ENCODE measurements around the gene ONECUT2.

Gene ONECUT2

GRCh38 chr18:57533006-57533867 is 98.1 kb downstream of the ONECUT2 start:
- peak; percentile 12 for DNase-seq
- in situ Hi-C loops (cut with HindIII; ENCODE audit: low pct_ligation_motif_present, low sequenced_read_pairs), result no loop called here
- TF ChIP-seq CTCF (IDR thresholded peaks at IDR 0.05; ENCODE audit: low read depth, low read length, missing control alignments), result no peak
- H3K27ac ChIP-seq, result no peak overlapping the region
- no peak overlapping the region for H3K4me3 ChIP-seq (ENCODE audit: low read depth, low read length)
- H3K27me3 ChIP-seq (replicated peaks), result no peaks in the 10 kb centered on the region
- H3K36me3 ChIP-seq (replicated peaks), result no peaks in the 10 kb centered on the region

- Histone ChIP-seq H3K36me3 (replicated peaks) (no peaks in the 10 kb centered on the region), H3K27me3 (replicated peaks) (no peaks in the 10 kb centered on the region), H3K4me3 (ENCODE audit: low read depth, low read length) (no peak overlapping the region), H3K27ac (no peak overlapping the region)
- in situ Hi-C loops (cut with HindIII; ENCODE audit: low pct_ligation_motif_present, low sequenced_read_pairs), result no loop called here
- no peak for TF ChIP-seq CTCF (IDR thresholded peaks at IDR 0.05; ENCODE audit: low read depth, low read length, missing control alignments)
- no peak for DNase-seq
Observed at GRCh38 chr18:57533868-57534510, 98.8 kb downstream of the ONECUT2 start.

GRCh38 chr18:57534511-57534909 is 99.3 kb downstream of the ONECUT2 start:
- H3K27me3 ChIP-seq (replicated peaks), result no peaks in the 10 kb centered on the region

GRCh38 chr18:57538614-57539013 is 103.4 kb downstream of the ONECUT2 start:
- no peak for TF ChIP-seq CTCF (IDR thresholded peaks at IDR 0.05; ENCODE audit: low read depth, low read length, missing control alignments)
- in situ Hi-C loops (cut with HindIII; ENCODE audit: low pct_ligation_motif_present, low sequenced_read_pairs), result no loop called here
- DNase-seq, result no peak
- H3K36me3 ChIP-seq (replicated peaks), result no peaks in the 10 kb centered on the region
- no peaks in the 10 kb centered on the region for H3K27me3 ChIP-seq (replicated peaks)
- no peak overlapping the region for H3K4me3 ChIP-seq (ENCODE audit: low read depth, low read length)
- H3K27ac ChIP-seq, result no peak overlapping the region

More at GRCh38 chr18:57534511-57534909, 99.3 kb downstream of the ONECUT2 start:
- no peak for DNase-seq
- H3K36me3 ChIP-seq (replicated peaks), result no peaks in the 10 kb centered on the region
- H3K27ac ChIP-seq, result no peak overlapping the region
- TF ChIP-seq CTCF (IDR thresholded peaks at IDR 0.05; ENCODE audit: low read depth, low read length, missing control alignments), result no peak
- no peak overlapping the region for H3K4me3 ChIP-seq (ENCODE audit: low read depth, low read length)
- in situ Hi-C loops (cut with HindIII; ENCODE audit: low pct_ligation_motif_present, low sequenced_read_pairs), result no loop called here

- H3K4me3 ChIP-seq (ENCODE audit: low read depth, low read length), result no peak overlapping the region
- in situ Hi-C loops (cut with HindIII; ENCODE audit: low pct_ligation_motif_present, low sequenced_read_pairs), result no loop called here
- no peaks in the 10 kb centered on the region for H3K36me3 ChIP-seq (replicated peaks)
- no peak for DNase-seq
- H3K27ac ChIP-seq, result no peak overlapping the region
- H3K27me3 ChIP-seq (replicated peaks), result no peaks in the 10 kb centered on the region
- TF ChIP-seq CTCF (IDR thresholded peaks at IDR 0.05; ENCODE audit: low read depth, low read length, missing control alignments), result no peak
Observed at GRCh38 chr18:57539702-57540101, 104.5 kb downstream of the ONECUT2 start.
